Measurements from ENCODE around the gene PPCDC. TPM values are rescaled to one million over a fixed set of nuclear protein-coding genes. Genes with fewer than 3 reads are reported as not detected.

Gene PPCDC
- total RNA-seq, 1 donor from 2014 or later = 7.3 TPM

- no peaks in the 10 kb centered on the region for H3K9me3 Mint-ChIP-seq (ENCODE audit: unreplicated experiment)
- Histone ChIP-seq H3K79me2 (ENCODE audit: insufficient read depth, low read length) (peaks cover 3% of the 10 kb centered on the region), H3K27ac (ENCODE audit: low read depth, low read length) (no peak overlapping the region), H3K36me3 (ENCODE audit: insufficient read depth, low read length) (no peaks in the 10 kb centered on the region), H3K9ac (ENCODE audit: low read length) (no peak overlapping the region), H4K20me1 (ENCODE audit: insufficient read depth, low read length) (peaks cover 25% of the 10 kb centered on the region), H3K4me1 (ENCODE audit: insufficient read depth, low read length) (peaks cover 4% of the 10 kb centered on the region), H3K4me3 (ENCODE audit: insufficient read depth, low read depth, low read length) (no peak overlapping the region), H3K27me3 (ENCODE audit: insufficient read depth, low read length) (no peaks in the 10 kb centered on the region), H3K9me3 (ENCODE audit: insufficient read depth, low read depth, low read length) (no peaks in the 10 kb centered on the region), H3K4me2 (ENCODE audit: low read length) (no peak overlapping the region), H2AFZ (ENCODE audit: low read depth, low read length) (no peak overlapping the region)
- H3K27me3 Mint-ChIP-seq (ENCODE audit: low read depth, unreplicated experiment) = no peaks in the 10 kb centered on the region
- H3K36me3 Mint-ChIP-seq (ENCODE audit: low read depth, unreplicated experiment) = peaks cover 13% of the 10 kb centered on the region
- no peak overlapping the region for H3K4me3 Mint-ChIP-seq (ENCODE audit: unreplicated experiment)
- H3K27ac Mint-ChIP-seq (ENCODE audit: unreplicated experiment) = peak overlapping the region; percentile 69
- TF ChIP-seq CTCF (IDR thresholded peaks at IDR 0.05; ENCODE audit: insufficient read depth, low read depth, low read length) = no peak
- no peak for TF ChIP-seq EZH2 (IDR thresholded peaks at IDR 0.05; ENCODE audit: insufficient read depth, low read length)
- peaks cover 31% of the 10 kb centered on the region for H3K4me1 Mint-ChIP-seq (ENCODE audit: low read depth, unreplicated experiment)
- FAIRE-seq = no peak
- no peak for DNase-seq (ENCODE audit: low read depth)
Observed at GRCh38 chr15:75036212-75036616, 12.8 kb downstream of the PPCDC start.

- Histone ChIP-seq H3K27me3 (ENCODE audit: insufficient read depth, low read length) (no peaks in the 10 kb centered on the region), H3K9me3 (ENCODE audit: insufficient read depth, low read depth, low read length) (no peaks in the 10 kb centered on the region), H3K79me2 (ENCODE audit: insufficient read depth, low read length) (peaks cover 3% of the 10 kb centered on the region), H2AFZ (ENCODE audit: low read depth, low read length) (no peak overlapping the region), H4K20me1 (ENCODE audit: insufficient read depth, low read length) (peaks cover 25% of the 10 kb centered on the region), H3K4me1 (ENCODE audit: insufficient read depth, low read length) (peaks cover 5% of the 10 kb centered on the region), H3K4me2 (ENCODE audit: low read length) (no peak overlapping the region), H3K27ac (ENCODE audit: low read depth, low read length) (no peak overlapping the region), H3K4me3 (ENCODE audit: insufficient read depth, low read depth, low read length) (no peak overlapping the region), H3K36me3 (ENCODE audit: insufficient read depth, low read length) (no peaks in the 10 kb centered on the region), H3K9ac (ENCODE audit: low read length) (no peak overlapping the region)
- no peak for FAIRE-seq
- Mint-ChIP-seq H3K9me3 (ENCODE audit: unreplicated experiment) (no peaks in the 10 kb centered on the region), H3K27ac (ENCODE audit: unreplicated experiment) (no peak overlapping the region), H3K4me3 (ENCODE audit: unreplicated experiment) (no peak overlapping the region), H3K27me3 (ENCODE audit: low read depth, unreplicated experiment) (no peaks in the 10 kb centered on the region), H3K4me1 (ENCODE audit: low read depth, unreplicated experiment) (peaks cover 22% of the 10 kb centered on the region), H3K36me3 (ENCODE audit: low read depth, unreplicated experiment) (peaks cover 16% of the 10 kb centered on the region)
- no peak for TF ChIP-seq CTCF (IDR thresholded peaks at IDR 0.05; ENCODE audit: insufficient read depth, low read depth, low read length)
- no peak for TF ChIP-seq EZH2 (IDR thresholded peaks at IDR 0.05; ENCODE audit: insufficient read depth, low read length)
- DNase-seq (ENCODE audit: low read depth) = no peak
Observed at GRCh38 chr15:75037685-75038084, 14.3 kb downstream of the PPCDC start.

GRCh38 chr15:75038231-75038630 lies 14.8 kb downstream of the PPCDC start:
- no peak overlapping the region for H3K4me3 Mint-ChIP-seq (ENCODE audit: unreplicated experiment)
- Histone ChIP-seq H3K9me3 (ENCODE audit: insufficient read depth, low read depth, low read length) (no peaks in the 10 kb centered on the region), H3K4me1 (ENCODE audit: insufficient read depth, low read length) (peaks cover 10% of the 10 kb centered on the region), H3K4me3 (ENCODE audit: insufficient read depth, low read depth, low read length) (no peak overlapping the region), H3K9ac (ENCODE audit: low read length) (no peak overlapping the region), H3K79me2 (ENCODE audit: insufficient read depth, low read length) (peaks cover 3% of the 10 kb centered on the region), H3K4me2 (ENCODE audit: low read length) (no peak overlapping the region), H3K36me3 (ENCODE audit: insufficient read depth, low read length) (no peaks in the 10 kb centered on the region), H3K27me3 (ENCODE audit: insufficient read depth, low read length) (no peaks in the 10 kb centered on the region), H2AFZ (ENCODE audit: low read depth, low read length) (no peak overlapping the region), H3K27ac (ENCODE audit: low read depth, low read length) (no peak overlapping the region), H4K20me1 (ENCODE audit: insufficient read depth, low read length) (peaks cover 30% of the 10 kb centered on the region)
- H3K27ac Mint-ChIP-seq (ENCODE audit: unreplicated experiment) = no peak overlapping the region
- no peak for DNase-seq (ENCODE audit: low read depth)
- peaks cover 25% of the 10 kb centered on the region for H3K4me1 Mint-ChIP-seq (ENCODE audit: low read depth, unreplicated experiment)
- TF ChIP-seq CTCF (IDR thresholded peaks at IDR 0.05; ENCODE audit: insufficient read depth, low read depth, low read length) (no peak), EZH2 (IDR thresholded peaks at IDR 0.05; ENCODE audit: insufficient read depth, low read length) (no peak)
- no peaks in the 10 kb centered on the region for H3K9me3 Mint-ChIP-seq (ENCODE audit: unreplicated experiment)
- FAIRE-seq = no peak
- H3K27me3 Mint-ChIP-seq (ENCODE audit: low read depth, unreplicated experiment) = no peaks in the 10 kb centered on the region
- peaks cover 16% of the 10 kb centered on the region for H3K36me3 Mint-ChIP-seq (ENCODE audit: low read depth, unreplicated experiment)
